GM18508 (cell line): ENCODE results near the gene CD79B.
"Not testable (repeated sequence)": the region's sequence is repeated elsewhere in the genome, so short reads cannot be mapped to it uniquely, and the experiment has no call there.

ENCODE experiments used
- ATAC-seq: cut with Tn5 transposase; IDR thresholded peaks from one replicate; pipeline ENCODE4 v1.9.1; 2021; ENCODE audit warnings: moderate number of reproducible peaks; ENCODE audit not compliant: insufficient read depth, unreplicated experiment

CD79B gene

GRCh38 chr17:63916566-63917185, 15.5 kb downstream of the CD79B start:
- ATAC-seq = no peak

- not testable (repeated sequence) for ATAC-seq
These were observed 16.4 kb downstream of the CD79B start for GRCh38 chr17:63915753-63916152.

GRCh38 chr17:63914471-63914870, 17.7 kb downstream of the CD79B start:
- ATAC-seq = no peak

GRCh38 chr17:63911657-63912100, 20.5 kb downstream of the CD79B start:
- ATAC-seq = no peak

GRCh38 chr17:63911041-63911635, 21.0 kb downstream of the CD79B start, which contains the start of gene CSHL1:
CSHL1 (minus strand) TSS chr17:63911258; CDS start chr17:63911196, 62 bp downstream.
- ATAC-seq = no peak

GRCh38 chr17:63910096-63910495, 22.0 kb downstream of the CD79B start:
- no peak for ATAC-seq

GRCh38 chr17:63909586-63909985, 22.5 kb downstream of the CD79B start:
- ATAC-seq = not testable (repeated sequence)

GRCh38 chr17:63907161-63907778, 24.9 kb downstream of the CD79B start:
- ATAC-seq = not testable (repeated sequence)

GRCh38 chr17:63904796-63905195, 27.3 kb downstream of the CD79B start:
- not testable (repeated sequence) for ATAC-seq

GRCh38 chr17:63903787-63904201, 28.3 kb downstream of the CD79B start:
- ATAC-seq = not testable (repeated sequence)

- not testable (repeated sequence) for ATAC-seq
These were observed 30.2 kb downstream of the CD79B start for GRCh38 chr17:63901971-63902370.

GRCh38 chr17:63898899-63899798, 33.0 kb downstream of the CD79B start:
- not testable (repeated sequence) for ATAC-seq

- ATAC-seq = not testable (repeated sequence)
These were observed 35.4 kb downstream of the CD79B start, which contains the start of gene CSH1 for GRCh38 chr17:63896524-63897354. CSH1 (minus strand) TSS chr17:63896574; CDS start chr17:63896511, 63 bp downstream.

- ATAC-seq = not testable (repeated sequence)
These were observed 37.3 kb downstream of the CD79B start for GRCh38 chr17:63894821-63895220.

- ATAC-seq = not testable (repeated sequence)
These were observed 38.1 kb downstream of the CD79B start for GRCh38 chr17:63894021-63894420.

GRCh38 chr17:63892316-63893037, 39.7 kb downstream of the CD79B start:
- ATAC-seq = not testable (repeated sequence)

GRCh38 chr17:63889026-63889848, 42.9 kb downstream of the CD79B start:
- ATAC-seq = not testable (repeated sequence)

GRCh38 chr17:63885119-63885518, 47.0 kb downstream of the CD79B start:
- ATAC-seq = not testable (repeated sequence)
